H9 (cell line): ENCODE data around the gene PRR5L. TPM values are rescaled to one million over a fixed set of nuclear protein-coding genes. Genes with fewer than 3 reads are reported as not detected.

ENCODE experiments used
- DNase-seq: peaks from one replicate; pipeline ENCODE4 v3.0.0-alpha.2; 2017
- H2AFZ ChIP-seq: one replicate; pipeline ENCODE4 v1.6.1; 2013; ENCODE audit warnings: mild to moderate bottlenecking, low read length, control low read depth, moderate library complexity
- H2AK5ac ChIP-seq: 2 replicates; pipeline ENCODE4 v1.6.1; 2013; ENCODE audit warnings: low read length, control low read depth, mixed read lengths; ENCODE audit not compliant: insufficient read length
- H2BK120ac ChIP-seq: one replicate; pipeline ENCODE4 v1.6.1; 2013; ENCODE audit warnings: low read depth, mild to moderate bottlenecking, low read length, control low read depth, inconsistent platforms; ENCODE audit not compliant: poor library complexity, severe bottlenecking
- H2BK12ac ChIP-seq: 2 replicates; pipeline ENCODE4 v1.6.1; 2013; ENCODE audit warnings: low read length, control low read depth, mixed read lengths, low read depth; ENCODE audit not compliant: insufficient read length
- H2BK15ac ChIP-seq: 2 replicates; pipeline ENCODE4 v1.6.1; 2013; ENCODE audit warnings: low read depth, low read length, control low read depth
- H2BK20ac ChIP-seq: one replicate; pipeline ENCODE4 v1.6.1; 2013; ENCODE audit warnings: low read depth, mild to moderate bottlenecking, low read length, control low read depth, inconsistent platforms; ENCODE audit not compliant: poor library complexity, severe bottlenecking
- H2BK5ac ChIP-seq: 2 replicates; pipeline ENCODE4 v1.6.1; 2013; ENCODE audit warnings: low read length, control low read depth, mixed read lengths; ENCODE audit not compliant: insufficient read length
- H3K14ac ChIP-seq: 2 replicates; pipeline ENCODE4 v1.6.1; 2013; ENCODE audit warnings: low read length, control low read depth; ENCODE audit not compliant: insufficient read depth
- H3K18ac ChIP-seq: 2 replicates; pipeline ENCODE4 v1.6.1; 2013; ENCODE audit warnings: low read depth, mild to moderate bottlenecking, mixed read lengths, low read length, control low read depth; ENCODE audit not compliant: insufficient read length
- H3K23ac ChIP-seq: 2 replicates; pipeline ENCODE4 v1.6.1; 2013; ENCODE audit warnings: low read length, control low read depth, mixed read lengths, low read depth; ENCODE audit not compliant: insufficient read length
- H3K23me2 ChIP-seq: 2 replicates; pipeline ENCODE4 v1.6.1; 2013; ENCODE audit warnings: low read depth, mild to moderate bottlenecking, mixed read lengths, low read length, control low read depth; ENCODE audit not compliant: insufficient read length, poor library complexity, severe bottlenecking
- H3K27ac ChIP-seq: 2 replicates; pipeline ENCODE4 v1.5.1; 2013; ENCODE audit warnings: low read length, control low read depth, mixed read lengths, low read depth; ENCODE audit not compliant: insufficient read length
- H3K27me3 ChIP-seq: 2 replicates; pipeline ENCODE4 v1.6.1; 2013; ENCODE audit warnings: low read length, control low read depth, inconsistent platforms; ENCODE audit not compliant: insufficient read depth
- H3K4ac ChIP-seq: 2 replicates; pipeline ENCODE4 v1.6.1; 2013; ENCODE audit warnings: low read depth, mild to moderate bottlenecking, control low read depth, inconsistent platforms, low read length, moderate library complexity
- H3K4me1 ChIP-seq: 2 replicates; pipeline ENCODE4 v1.6.1; 2013; ENCODE audit warnings: low read length, control low read depth, inconsistent platforms; ENCODE audit not compliant: insufficient read depth
- H3K4me2 ChIP-seq: 2 replicates; pipeline ENCODE4 v1.6.1; 2013; ENCODE audit warnings: low read length, control low read depth, mixed read lengths; ENCODE audit not compliant: insufficient read length, insufficient read depth
- H3K56ac ChIP-seq: 2 replicates; pipeline ENCODE4 v1.6.1; 2013; ENCODE audit warnings: low read depth, mild to moderate bottlenecking, mixed read lengths, low read length, control low read depth; ENCODE audit not compliant: insufficient read length
- H3K79me1 ChIP-seq: 2 replicates; pipeline ENCODE4 v1.6.1; 2013; ENCODE audit warnings: low read depth, mild to moderate bottlenecking, moderate library complexity, low read length, control low read depth, inconsistent platforms; ENCODE audit not compliant: insufficient read depth, poor library complexity, severe bottlenecking
- H3K79me2 ChIP-seq: 2 replicates; pipeline ENCODE4 v1.6.1; 2013; ENCODE audit warnings: low read length, control low read depth, inconsistent platforms; ENCODE audit not compliant: insufficient read depth
- H3K9ac ChIP-seq: 2 replicates; pipeline ENCODE4 v1.6.1; 2013; ENCODE audit warnings: low read length, control low read depth, mixed read lengths; ENCODE audit not compliant: insufficient read length; ENCODE audit errors: extremely low read depth
- H3K9me3 ChIP-seq: one replicate; pipeline ENCODE4 v1.6.1; 2013; ENCODE audit warnings: low read depth, low read length, inconsistent platforms; ENCODE audit not compliant: control insufficient read depth
- H3T11ph ChIP-seq: one replicate; pipeline ENCODE4 v1.6.1; 2013; ENCODE audit warnings: mild to moderate bottlenecking, low read length, control low read depth, inconsistent platforms
- H4K20me1 ChIP-seq: one replicate; pipeline ENCODE4 v1.6.1; 2013; ENCODE audit not compliant: control insufficient read depth, insufficient read length, insufficient read depth
- H4K5ac ChIP-seq: 2 replicates; pipeline ENCODE4 v1.6.1; 2013; ENCODE audit warnings: low read depth, mild to moderate bottlenecking, mixed read lengths, low read length, control low read depth; ENCODE audit not compliant: insufficient read length
- H4K8ac ChIP-seq: replicated peaks from 2 replicates; pipeline ENCODE4 v1.6.1; 2013; ENCODE audit warnings: low read length, control low read depth, mixed read lengths, low read depth; ENCODE audit not compliant: insufficient read length
- H4K91ac ChIP-seq: 2 replicates; pipeline ENCODE4 v1.6.1; 2013; ENCODE audit warnings: low read depth, mild to moderate bottlenecking, moderate library complexity, mixed read lengths, low read length, control low read depth; ENCODE audit not compliant: insufficient read length
- H3K27ac Mint-ChIP-seq, 3 experiments: 2 replicates in 2 of 3; 3 replicates in 1 of 3; pipeline ENCODE4 v1.8.0; 2020 to 2021; ENCODE audit warnings: mixed read lengths in 3 of 3, mild to moderate bottlenecking in 1 of 3, moderate library complexity in 1 of 3
- H3K27me3 Mint-ChIP-seq: 2 replicates; pipeline ENCODE4 v1.8.0; 2021; ENCODE audit warnings: low read depth, mild to moderate bottlenecking, moderate library complexity, mixed read lengths
- H3K36me3 Mint-ChIP-seq, 3 experiments: 2 replicates in 2 of 3; 3 replicates in 1 of 3; pipeline ENCODE4 v1.8.0; 2020 to 2021; ENCODE audit warnings: low read depth in 3 of 3, mixed read lengths in 3 of 3; ENCODE audit not compliant: insufficient read depth in 1 of 3
- H3K4me1 Mint-ChIP-seq, 2 experiments: 2 replicates each; pipeline ENCODE4 v1.8.0; 2020; ENCODE audit warnings: mixed read lengths in 2 of 2
- H3K4me3 Mint-ChIP-seq, 2 experiments: 2 replicates in 1 of 2; 3 replicates in 1 of 2; pipeline ENCODE4 v1.8.0; 2020 to 2021; ENCODE audit warnings: mild to moderate bottlenecking in 2 of 2, mixed read lengths in 2 of 2, moderate library complexity in 1 of 2
- H3K9me3 Mint-ChIP-seq, 2 experiments: 2 replicates in 1 of 2; 3 replicates in 1 of 2; pipeline ENCODE4 v1.8.0; 2020; ENCODE audit warnings: mild to moderate bottlenecking in 2 of 2, mixed read lengths in 2 of 2, moderate library complexity in 1 of 2
- total RNA-seq: library from RNA; stranded (reverse); gene quantifications from 2 replicates; pipeline ENCODE4 v1.2.1, GENCODE V29; 2021
- TF ChIP-seq, protein P1 (sequence below): fragments of 200-600 bp; sonication (generic); conservative IDR thresholded peaks from 3 replicates; pipeline ENCODE4 v1.8.0; 2021; ENCODE audit warnings: antibody characterized with exemption, mild to moderate bottlenecking

Gene PRR5L
- total RNA-seq, 1 experiment from 2014 or later: 5.6 TPM

DNA sequence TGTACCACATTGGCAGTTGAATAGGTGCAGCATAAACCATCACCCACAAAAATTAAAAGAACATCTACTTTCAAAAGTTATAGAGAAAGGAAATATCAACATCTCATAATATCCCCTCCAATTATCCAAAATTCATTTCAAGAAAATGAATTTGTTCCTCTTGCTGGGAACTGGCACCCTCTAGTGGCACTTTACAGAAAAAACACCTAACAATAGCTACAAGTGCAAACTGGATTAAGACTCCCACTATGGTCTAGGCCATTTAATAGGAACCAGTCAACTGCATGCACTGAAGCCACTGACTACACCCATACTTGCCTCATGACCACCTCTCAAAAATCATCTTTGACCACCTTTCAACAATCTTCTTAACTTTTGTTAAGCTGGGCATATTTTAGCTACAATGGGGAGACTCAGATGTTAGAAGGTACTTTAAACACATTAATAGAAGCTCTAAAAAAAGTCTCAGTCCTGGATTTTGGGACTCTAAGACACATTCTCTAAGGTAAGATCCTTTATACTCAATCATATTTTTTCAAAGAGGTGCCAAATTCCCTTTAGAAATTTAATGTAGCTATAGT, 196.7 kb downstream of the PRR5L start:
- H3K56ac ChIP-seq: no peak overlapping the region

More for the DNA sequence above, 196.7 kb downstream of the PRR5L start:
- Histone ChIP-seq H3K18ac (no peak overlapping the region), H2BK20ac (no peak overlapping the region), H4K5ac (no peak overlapping the region), H2BK12ac (no peak overlapping the region), H3K79me2 (no peaks in the 10 kb centered on the region), H3K79me1 (no peaks in the 10 kb centered on the region), H3K27ac (no peak overlapping the region), H3K4ac (no peak overlapping the region), H3K27me3 (no peaks in the 10 kb centered on the region; the same call in 1 of the 2 replicates), H4K91ac (no peak overlapping the region), H3K9me3 (no peaks in the 10 kb centered on the region), H4K8ac (no peak overlapping the region), H4K20me1 (no peaks in the 10 kb centered on the region), H2AK5ac (no peak overlapping the region), H2BK120ac (no peak overlapping the region), H3K14ac (no peak overlapping the region), H3K23ac (no peak overlapping the region), H2AFZ (no peak overlapping the region), H3K4me1 (no peaks in the 10 kb centered on the region), H3K9ac (no peak overlapping the region), H3K23me2 (no peaks in the 10 kb centered on the region), H3T11ph (no peak overlapping the region), H2BK15ac (no peak overlapping the region), H3K4me2 (no peak overlapping the region), H2BK5ac (no peak overlapping the region)
- no peaks in the 10 kb centered on the region for H3K4me1 Mint-ChIP-seq
- DNase-seq: no peak
- H3K36me3 Mint-ChIP-seq: peaks cover 4 to 43% (median 40%) of the 10 kb centered on the region in 3 experiments; a peak in 5 of 7 replicates
- no peak overlapping the region for H3K27ac Mint-ChIP-seq
- no peaks in the 10 kb centered on the region for H3K9me3 Mint-ChIP-seq
- H3K4me3 Mint-ChIP-seq: no peak overlapping the region
- TF ChIP-seq, protein P1, sequence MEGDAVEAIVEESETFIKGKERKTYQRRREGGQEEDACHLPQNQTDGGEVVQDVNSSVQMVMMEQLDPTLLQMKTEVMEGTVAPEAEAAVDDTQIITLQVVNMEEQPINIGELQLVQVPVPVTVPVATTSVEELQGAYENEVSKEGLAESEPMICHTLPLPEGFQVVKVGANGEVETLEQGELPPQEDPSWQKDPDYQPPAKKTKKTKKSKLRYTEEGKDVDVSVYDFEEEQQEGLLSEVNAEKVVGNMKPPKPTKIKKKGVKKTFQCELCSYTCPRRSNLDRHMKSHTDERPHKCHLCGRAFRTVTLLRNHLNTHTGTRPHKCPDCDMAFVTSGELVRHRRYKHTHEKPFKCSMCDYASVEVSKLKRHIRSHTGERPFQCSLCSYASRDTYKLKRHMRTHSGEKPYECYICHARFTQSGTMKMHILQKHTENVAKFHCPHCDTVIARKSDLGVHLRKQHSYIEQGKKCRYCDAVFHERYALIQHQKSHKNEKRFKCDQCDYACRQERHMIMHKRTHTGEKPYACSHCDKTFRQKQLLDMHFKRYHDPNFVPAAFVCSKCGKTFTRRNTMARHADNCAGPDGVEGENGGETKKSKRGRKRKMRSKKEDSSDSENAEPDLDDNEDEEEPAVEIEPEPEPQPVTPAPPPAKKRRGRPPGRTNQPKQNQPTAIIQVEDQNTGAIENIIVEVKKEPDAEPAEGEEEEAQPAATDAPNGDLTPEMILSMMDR: peak; percentile 84
- H3K27me3 Mint-ChIP-seq: no peaks in the 10 kb centered on the region
